SKM-1 (cell line): Measurements from ENCODE around the gene RANBP1.

Experiments used
- DNase-seq: peaks from one replicate; lab custom pipeline; 2025; ENCODE audit not compliant: unreplicated experiment; lab: John Stamatoyannopoulos, UW

RANBP1 gene

DNA sequence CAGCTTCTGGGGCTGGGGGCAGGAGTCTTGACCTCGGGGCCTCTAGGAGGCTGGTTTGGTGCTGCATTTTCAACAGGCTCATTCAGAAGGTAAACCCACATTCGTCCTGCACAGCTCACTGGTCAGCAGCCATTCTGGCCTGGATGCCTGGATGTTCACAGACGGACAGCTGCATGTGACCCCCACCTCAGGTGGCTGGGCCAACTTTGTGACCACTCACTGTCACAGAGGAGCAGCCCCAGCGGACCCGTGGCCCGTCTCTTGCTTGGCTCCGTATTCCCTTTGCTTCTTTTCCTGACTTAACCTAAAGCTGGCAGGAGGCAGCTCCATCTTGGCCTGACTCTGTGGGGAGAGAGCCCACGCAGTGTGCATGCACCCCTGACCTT lies 27.6 kb upstream of the RANBP1 start:
- no peak for DNase-seq

GRCh38 chr22:20089226-20089976 lies 26.5 kb upstream of the RANBP1 start:
- DNase-seq, result no peak

- DNase-seq, result no peak
Observed at GRCh38 chr22:20089977-20090729, 25.8 kb upstream of the RANBP1 start.

GRCh38 chr22:20090730-20091240 lies 25.1 kb upstream of the RANBP1 start:
- no peak for DNase-seq

- DNase-seq, result no peak
Observed at GRCh38 chr22:20091690-20092476, 24.0 kb upstream of the RANBP1 start.

GRCh38 chr22:20092477-20092854 lies 23.4 kb upstream of the RANBP1 start:
- no peak for DNase-seq

GRCh38 chr22:20093418-20094196 lies 22.3 kb upstream of the RANBP1 start:
- no peak for DNase-seq

DNA sequence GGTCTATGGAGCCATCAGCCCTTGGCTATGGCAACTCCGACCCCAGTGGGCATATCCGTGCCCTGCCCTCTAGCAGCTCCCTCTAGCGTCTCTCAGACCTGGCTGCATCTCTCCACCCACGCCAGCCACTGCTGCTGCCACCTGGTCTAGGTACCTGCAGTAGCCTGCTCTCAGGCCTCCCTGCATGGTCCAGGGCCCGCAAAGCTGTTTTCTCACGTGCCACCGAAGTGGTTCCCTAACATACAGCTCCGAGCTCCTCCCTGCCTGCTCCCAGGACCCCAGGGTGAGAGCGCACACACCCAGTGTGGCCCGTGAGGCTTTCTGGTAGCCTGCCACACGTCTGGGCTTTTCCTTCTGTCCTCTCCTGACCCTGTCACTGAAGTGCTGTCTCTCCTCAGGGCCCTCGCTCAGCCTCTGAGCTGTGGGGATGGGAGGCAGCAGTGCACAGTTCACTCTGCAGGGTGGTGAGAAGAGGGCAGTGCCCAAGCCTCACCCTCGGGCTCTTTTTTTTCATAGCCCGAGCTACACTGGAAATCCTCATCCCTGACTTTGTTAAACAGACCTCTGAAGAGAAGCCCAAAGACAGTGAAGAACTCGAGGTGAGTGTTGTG lies 21.6 kb upstream of the RANBP1 start:
- DNase-seq, result no peak

- no peak for DNase-seq
Observed at GRCh38 chr22:20095521-20095920, 20.4 kb upstream of the RANBP1 start.

- DNase-seq, result no peak
Observed at GRCh38 chr22:20096574-20097420, 19.1 kb upstream of the RANBP1 start.

- no peak for DNase-seq
Observed at GRCh38 chr22:20099099-20099711, 16.7 kb upstream of the RANBP1 start.

- no peak for DNase-seq
Observed at GRCh38 chr22:20101638-20102037, 14.3 kb upstream of the RANBP1 start.

- DNase-seq, result no peak
Observed at GRCh38 chr22:20102203-20102780, 13.6 kb upstream of the RANBP1 start.

DNA sequence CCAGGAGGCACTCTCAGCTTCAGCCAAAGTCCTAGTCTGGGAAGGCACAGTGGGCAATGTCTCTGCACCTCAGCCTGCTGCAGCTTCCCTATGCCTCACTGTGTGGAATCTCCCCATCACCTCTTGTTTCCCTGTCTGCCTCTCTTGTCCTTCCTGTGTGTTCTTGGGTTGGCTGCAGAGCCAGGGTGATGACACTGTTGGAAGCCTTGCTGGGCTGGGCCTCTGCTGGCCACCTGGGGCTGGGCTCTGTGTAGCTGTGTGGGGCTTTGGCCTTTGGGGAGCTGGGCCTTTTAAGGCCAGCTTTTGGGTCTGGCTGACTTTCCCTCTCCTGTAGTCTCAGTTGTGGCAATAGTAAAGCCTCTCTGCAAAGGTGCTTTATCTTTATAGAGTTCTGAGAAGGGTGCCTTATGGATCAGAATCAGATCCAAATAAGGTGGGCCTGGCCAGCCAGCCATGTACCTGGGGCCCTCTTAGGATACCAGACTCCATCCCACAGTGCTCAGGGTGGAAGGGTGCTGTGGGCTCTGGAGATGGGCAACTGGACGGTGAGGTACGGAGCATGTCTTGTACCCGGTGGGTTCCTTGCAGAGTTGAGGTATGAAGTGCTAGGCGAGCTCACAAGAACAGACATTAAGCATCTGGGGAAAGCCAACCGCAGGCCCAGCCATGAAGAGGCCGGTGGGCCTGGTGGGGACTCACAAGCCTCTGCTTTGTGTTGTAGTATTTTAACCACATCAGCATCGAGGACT lies 10.3 kb upstream of the RANBP1 start:
- no peak for DNase-seq

DNA sequence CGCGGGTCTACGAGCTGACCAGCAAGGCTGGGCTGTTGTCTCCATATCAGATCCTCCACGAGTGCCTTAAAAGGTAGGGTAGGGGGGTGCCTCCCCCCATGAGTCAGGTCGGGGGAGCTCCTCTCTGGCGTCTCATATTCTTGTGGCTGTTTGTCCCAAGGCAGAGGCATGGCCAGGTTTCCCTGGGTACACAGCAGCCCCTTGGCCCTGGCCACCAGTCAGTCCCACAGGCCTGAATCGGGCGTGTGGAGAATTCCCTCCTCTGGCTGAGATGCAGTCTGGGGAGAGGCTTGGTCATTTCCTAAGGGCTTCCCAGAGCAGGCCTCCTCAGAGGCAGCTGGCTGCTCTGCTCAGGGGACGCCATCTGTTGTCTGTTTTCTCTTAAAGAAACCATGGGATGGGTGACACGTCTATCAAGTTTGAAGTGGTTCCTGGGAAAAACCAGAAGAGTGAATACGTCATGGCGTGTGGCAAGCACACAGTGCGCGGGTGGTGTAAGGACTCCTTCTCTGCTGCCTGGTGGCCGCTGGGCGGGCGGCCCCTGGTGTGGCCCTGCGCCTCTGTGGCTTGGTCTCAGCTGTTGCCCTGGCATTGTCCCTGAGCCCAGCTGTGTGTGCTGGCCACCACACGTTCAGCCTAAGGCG lies 9.6 kb upstream of the RANBP1 start:
- DNase-seq, result no peak

DNA sequence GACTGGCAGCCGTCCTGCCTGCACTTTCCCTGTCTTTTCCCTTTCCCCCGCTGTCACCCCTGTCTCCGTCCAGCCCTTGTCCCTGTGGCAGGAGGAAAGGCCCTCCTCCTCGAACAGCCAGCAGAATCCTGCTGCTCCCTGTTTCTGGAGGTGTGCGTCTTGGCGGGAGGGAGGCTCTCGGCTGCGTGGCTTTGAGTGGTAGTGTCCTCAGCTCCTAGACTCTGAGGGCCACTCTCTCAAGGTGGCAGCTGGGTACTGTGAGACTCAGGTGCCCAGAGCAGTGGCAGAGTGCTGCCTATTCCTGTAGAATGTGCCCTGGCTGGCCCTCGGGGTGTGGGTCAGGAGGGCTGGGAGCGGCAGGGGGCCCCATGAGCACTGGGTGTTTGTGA lies 9.1 kb upstream of the RANBP1 start:
- no peak for DNase-seq

DNA sequence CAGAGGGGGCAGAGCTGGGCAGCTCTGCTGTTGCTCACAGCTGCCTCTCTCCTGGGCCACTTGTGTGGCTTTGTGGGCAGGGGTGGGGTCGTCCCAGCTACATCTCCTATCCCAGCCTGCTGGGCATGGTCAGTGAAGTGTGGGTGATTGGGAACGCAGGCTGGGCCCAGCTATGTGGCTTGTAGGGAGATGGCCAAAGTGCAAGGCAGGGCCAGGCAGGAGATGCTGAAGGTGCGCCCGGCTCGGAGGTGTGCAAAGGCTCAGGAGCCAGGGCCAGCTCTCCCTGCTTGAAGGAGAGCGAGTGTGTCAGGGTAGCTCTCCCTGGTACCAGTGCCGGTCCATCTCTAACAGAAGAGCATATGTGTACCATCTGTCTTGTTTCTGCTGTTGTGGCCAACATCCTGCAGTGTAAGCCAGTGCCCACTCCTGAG lies 8.4 kb upstream of the RANBP1 start:
- DNase-seq, result no peak
